CD4-positive, alpha-beta T cell (primary cell): ENCODE data around the gene SIL1. TPM values are rescaled to one million over a fixed set of nuclear protein-coding genes. Genes with fewer than 3 reads are reported as not detected.

Experiments
- ATAC-seq: fragments of 200-7000 bp; cut with Tn5 transposase; one replicate; pipeline ENCODE4 v1.10.0; 2022; ENCODE audit warnings: mild to moderate bottlenecking; ENCODE audit not compliant: poor library complexity
- CTCF ChIA-PET: fragments of 350-600 bp; sonication (Branson Sonifier 250); formaldehyde crosslinking; loops from one replicate; lab custom pipeline; 2021; ENCODE audit warnings: antibody characterized with exemption, inconsistent platforms; lab: Charles Lee
- POLR2A ChIA-PET: fragments of 350-600 bp; sonication (Branson Sonifier 250); formaldehyde crosslinking; loops from one replicate; lab custom pipeline; 2021; ENCODE audit warnings: antibody characterized with exemption, inconsistent platforms; lab: Charles Lee
- DNase-seq, 14 experiments: peaks; one replicate each; pipeline ENCODE4 v3.0.0-alpha.2; 2013 to 2020; ENCODE audit warnings: mixed read lengths in 2 of 14
- H3K27ac ChIP-seq, 2 donors: one replicate each; pipeline versions ENCODE4 v1.5.1 to v1.7.0; 2013; ENCODE audit warnings: low read length in 2 of 2, low read depth in 1 of 2, mild to moderate bottlenecking in 1 of 2
- H3K27me3 ChIP-seq, 2 experiments: 1 replicate in 1 of 2; 2 replicates in 1 of 2; pipeline versions ENCODE4 v1.6.1 to v1.7.0; 2013; ENCODE audit warnings: low read length in 2 of 2, control low read depth in 1 of 2, mild to moderate bottlenecking in 1 of 2, moderate library complexity in 1 of 2; ENCODE audit not compliant: insufficient read depth in 2 of 2, control insufficient read depth in 1 of 2
- H3K36me3 ChIP-seq: one replicate; pipeline ENCODE4 v1.6.1; 2013; ENCODE audit warnings: low read length, control low read depth; ENCODE audit not compliant: insufficient read depth
- H3K4me1 ChIP-seq: one replicate; pipeline ENCODE4 v1.6.1; 2013; ENCODE audit warnings: low read length, control low read depth; ENCODE audit not compliant: insufficient read depth
- H3K4me3 ChIP-seq: one replicate; pipeline ENCODE4 v1.5.1; 2013; ENCODE audit warnings: mild to moderate bottlenecking, low read length, moderate library complexity
- H3K9me3 ChIP-seq, 2 experiments: 1 replicate in 1 of 2; 2 replicates in 1 of 2; pipeline versions ENCODE4 v1.6.1 to v1.7.0; 2013; ENCODE audit warnings: low read length in 2 of 2, mild to moderate bottlenecking in 2 of 2, control low read depth in 1 of 2, moderate library complexity in 1 of 2; ENCODE audit not compliant: control insufficient read depth in 1 of 2, insufficient read depth in 1 of 2
- H3K27ac Mint-ChIP-seq: one replicate; pipeline ENCODE4 v1.8.0; 2020; ENCODE audit warnings: mixed read lengths
- H3K27me3 Mint-ChIP-seq: one replicate; pipeline ENCODE4 v1.8.0; 2021; ENCODE audit warnings: mixed read lengths
- H3K36me3 Mint-ChIP-seq: one replicate; pipeline ENCODE4 v1.8.0; 2021; ENCODE audit warnings: low read depth, mixed read lengths
- H3K4me1 Mint-ChIP-seq: one replicate; pipeline ENCODE4 v1.8.0; 2021; ENCODE audit warnings: low read depth, mixed read lengths
- H3K4me3 Mint-ChIP-seq: one replicate; pipeline ENCODE4 v1.8.0; 2020; ENCODE audit warnings: mild to moderate bottlenecking, mixed read lengths
- H3K9me3 Mint-ChIP-seq: one replicate; pipeline ENCODE4 v1.8.0; 2020; ENCODE audit warnings: mixed read lengths
- intact Hi-C, 2 experiments: fragments of 100-400 bp; cut with DNase I in 1 of 2; cut with micrococcal nuclease in 1 of 2; formaldehyde crosslinking; loops; one replicate each; pipeline versions ENCODE4 v1.15.1 to v1.9.0; 2023 to 2025; cut with DNase I, micrococcal nuclease
- total RNA-seq, 174 experiments: library from RNA in 2 of 174; stranded (reverse) in 2 of 174; gene quantifications; one replicate each; pipeline ENCODE4 v1.2.3 and lab custom pipeline; 2021 to 2026
- TF ChIP-seq, protein P1 (sequence below): fragments of 200-600 bp; IDR thresholded peaks from one replicate; pipeline ENCODE4 v1.8.0; 2022; ENCODE audit warnings: antibody characterized with exemption, mild to moderate bottlenecking

Gene SIL1
- total RNA-seq, 2 experiments from 2014 or later, result 5.6 to 9.2 TPM

DNA sequence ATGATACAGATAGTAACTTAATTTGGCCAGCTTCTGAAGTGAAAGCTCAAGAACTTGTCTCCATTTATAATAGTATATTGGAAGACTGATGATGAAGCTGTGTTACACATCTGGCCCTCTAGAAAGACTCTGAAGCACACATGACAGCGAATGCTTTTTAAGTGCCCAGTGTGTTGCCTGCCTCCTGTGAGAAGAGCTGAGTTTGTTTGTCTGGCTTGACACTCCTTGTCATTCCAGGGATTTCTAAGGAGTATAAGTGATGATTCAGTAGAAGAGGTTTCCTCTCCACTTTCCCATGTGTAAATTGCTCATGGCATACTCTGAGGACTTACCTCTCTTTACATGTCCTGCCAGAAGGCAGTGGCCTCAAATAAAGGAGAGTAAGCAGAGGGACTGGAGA lies 292.6 kb downstream of the SIL1 start:
- H3K27me3 Mint-ChIP-seq, result no peaks in the 10 kb centered on the region
- POLR2A ChIA-PET, result no interaction called here
- H3K27ac Mint-ChIP-seq, result no peak overlapping the region
- CTCF ChIA-PET, result no interaction called here
- H3K27ac ChIP-seq, result no peak overlapping the region
- DNase-seq, result no peak
- TF ChIP-seq, protein P1, sequence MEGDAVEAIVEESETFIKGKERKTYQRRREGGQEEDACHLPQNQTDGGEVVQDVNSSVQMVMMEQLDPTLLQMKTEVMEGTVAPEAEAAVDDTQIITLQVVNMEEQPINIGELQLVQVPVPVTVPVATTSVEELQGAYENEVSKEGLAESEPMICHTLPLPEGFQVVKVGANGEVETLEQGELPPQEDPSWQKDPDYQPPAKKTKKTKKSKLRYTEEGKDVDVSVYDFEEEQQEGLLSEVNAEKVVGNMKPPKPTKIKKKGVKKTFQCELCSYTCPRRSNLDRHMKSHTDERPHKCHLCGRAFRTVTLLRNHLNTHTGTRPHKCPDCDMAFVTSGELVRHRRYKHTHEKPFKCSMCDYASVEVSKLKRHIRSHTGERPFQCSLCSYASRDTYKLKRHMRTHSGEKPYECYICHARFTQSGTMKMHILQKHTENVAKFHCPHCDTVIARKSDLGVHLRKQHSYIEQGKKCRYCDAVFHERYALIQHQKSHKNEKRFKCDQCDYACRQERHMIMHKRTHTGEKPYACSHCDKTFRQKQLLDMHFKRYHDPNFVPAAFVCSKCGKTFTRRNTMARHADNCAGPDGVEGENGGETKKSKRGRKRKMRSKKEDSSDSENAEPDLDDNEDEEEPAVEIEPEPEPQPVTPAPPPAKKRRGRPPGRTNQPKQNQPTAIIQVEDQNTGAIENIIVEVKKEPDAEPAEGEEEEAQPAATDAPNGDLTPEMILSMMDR, result no peak
- H3K4me3 Mint-ChIP-seq, result no peak overlapping the region
- ATAC-seq, result no peak
- H3K9me3 ChIP-seq, result no peaks in the 10 kb centered on the region
- no peaks in the 10 kb centered on the region for H3K27me3 ChIP-seq
- intact Hi-C loops, result no loop called here
- H3K36me3 Mint-ChIP-seq, result peaks cover 3% of the 10 kb centered on the region
- H3K36me3 ChIP-seq, result peaks cover 9% of the 10 kb centered on the region
- H3K4me1 Mint-ChIP-seq, result no peaks in the 10 kb centered on the region
- no peaks in the 10 kb centered on the region for H3K9me3 Mint-ChIP-seq
- H3K4me3 ChIP-seq, result no peak overlapping the region
- H3K4me1 ChIP-seq, result no peaks in the 10 kb centered on the region

DNA sequence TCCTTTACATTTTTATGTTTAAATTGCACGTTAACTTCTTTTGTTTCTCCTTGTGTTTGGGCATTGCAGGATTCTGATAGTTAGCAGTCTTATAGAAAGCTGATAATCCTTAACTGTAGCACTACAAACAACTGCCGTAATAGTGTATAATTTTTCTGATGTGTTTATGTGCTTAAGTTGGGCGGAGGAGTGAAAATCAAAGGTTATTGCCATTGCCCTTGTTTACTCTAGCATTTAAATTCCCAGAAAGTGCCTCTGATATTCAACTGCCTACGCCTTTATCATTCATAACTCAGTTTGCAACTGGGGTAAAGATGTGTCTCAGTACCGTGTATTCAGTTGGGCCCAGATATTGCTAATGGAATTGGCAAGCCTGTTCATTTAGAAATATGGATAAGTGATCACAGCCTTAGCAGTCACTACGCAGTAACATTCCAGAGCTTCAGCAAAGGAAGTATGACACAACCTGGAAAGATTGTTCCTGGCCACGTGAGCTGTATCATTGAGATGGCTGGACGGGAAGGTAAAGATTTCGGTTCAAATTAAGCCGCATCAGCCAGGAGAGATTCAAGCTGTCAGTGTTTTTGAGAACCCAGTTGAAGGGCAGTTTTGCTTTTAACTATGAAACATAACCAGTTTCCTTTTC lies 294.9 kb downstream of the SIL1 start:
- ChIA-PET POLR2A (no interaction called here), CTCF (no interaction called here)
- Mint-ChIP-seq H3K4me1 (no peaks in the 10 kb centered on the region), H3K4me3 (no peak overlapping the region), H3K36me3 (peaks cover 3% of the 10 kb centered on the region), H3K27me3 (no peaks in the 10 kb centered on the region), H3K9me3 (no peaks in the 10 kb centered on the region), H3K27ac (no peak overlapping the region)
- TF ChIP-seq, protein P1, result no peak
- Histone ChIP-seq H3K4me3 (no peak overlapping the region), H3K27me3 (no peaks in the 10 kb centered on the region), H3K27ac (no peak overlapping the region), H3K4me1 (no peaks in the 10 kb centered on the region), H3K9me3 (no peaks in the 10 kb centered on the region), H3K36me3 (peaks cover 9% of the 10 kb centered on the region)
- intact Hi-C loops, result no loop called here
- no peak for DNase-seq
- ATAC-seq, result no peak

DNA sequence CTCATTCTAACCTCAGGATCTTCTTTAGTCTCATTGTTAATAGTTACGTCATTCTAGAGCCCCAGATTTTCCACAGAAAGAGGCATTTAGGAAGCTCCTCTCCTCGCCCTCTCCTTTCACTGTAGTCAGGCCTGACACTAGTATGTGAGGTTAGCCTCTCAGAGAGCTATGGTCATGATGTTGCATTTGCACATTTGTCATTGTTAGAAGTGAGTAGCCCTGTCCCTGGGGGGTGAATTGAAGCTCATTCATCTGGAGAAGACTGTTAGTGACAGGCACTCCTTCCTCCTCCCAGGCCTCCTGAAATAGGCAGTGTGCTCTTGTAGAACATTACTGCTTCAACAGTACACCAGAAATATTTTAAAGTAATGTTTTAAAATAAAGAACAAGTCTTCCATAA lies 296.5 kb downstream of the SIL1 start:
- Mint-ChIP-seq H3K9me3 (no peaks in the 10 kb centered on the region), H3K36me3 (peaks cover 3% of the 10 kb centered on the region), H3K4me1 (no peaks in the 10 kb centered on the region), H3K4me3 (no peak overlapping the region), H3K27ac (no peak overlapping the region), H3K27me3 (no peaks in the 10 kb centered on the region)
- DNase-seq (no peak), ATAC-seq (no peak)
- H3K9me3 ChIP-seq, result no peaks in the 10 kb centered on the region
- intact Hi-C loops, result no loop called here
- H3K27me3 ChIP-seq, result no peaks in the 10 kb centered on the region
- no peak overlapping the region for H3K27ac ChIP-seq
- POLR2A ChIA-PET, result no interaction called here
- H3K4me3 ChIP-seq, result no peak overlapping the region
- CTCF ChIA-PET, result no interaction called here
- H3K4me1 ChIP-seq, result no peaks in the 10 kb centered on the region
- H3K36me3 ChIP-seq, result peaks cover 9% of the 10 kb centered on the region
- TF ChIP-seq, protein P1, result no peak
